Esophagus squamous epithelium (tissue), 5 donors: ENCODE data around the gene HOXB4. TPM values are rescaled to one million over a fixed set of nuclear protein-coding genes. Genes with fewer than 3 reads are reported as not detected.

Experiments
- DNase-seq: peaks from one replicate; lab custom pipeline; 2025; lab: John Stamatoyannopoulos, UW
- H3K27ac ChIP-seq, 4 donors: fragments of 200-600 bp; sonication (generic); one replicate each; pipeline ENCODE4 v1.5.1; 2016 to 2019; ENCODE audit warnings: mild to moderate bottlenecking in 1 of 4
- H3K27me3 ChIP-seq, 4 donors: fragments of 200-600 bp; sonication (generic); 1 replicate in 3 of 4; 2 replicates in 1 of 4; pipeline versions ENCODE4 v1.5.1 to v1.6.0; 2017 to 2021; ENCODE audit warnings: antibody characterized with exemption in 1 of 4
- H3K36me3 ChIP-seq, 3 donors: fragments of 200-600 bp; sonication (generic); one replicate each; pipeline ENCODE4 v1.5.1; 2016 to 2019
- H3K4me1 ChIP-seq, 3 donors: fragments of 200-600 bp; sonication (generic); one replicate each; pipeline ENCODE4 v1.5.1; 2017 to 2019
- H3K4me3 ChIP-seq, 4 donors: fragments of 200-600 bp; sonication (generic); 1 replicate in 3 of 4; 2 replicates in 1 of 4; pipeline ENCODE4 v1.5.1; 2016 to 2019; ENCODE audit warnings: mild to moderate bottlenecking in 2 of 4, moderate library complexity in 1 of 4
- H3K9me3 ChIP-seq, 3 donors: fragments of 200-600 bp; sonication (generic); one replicate each; pipeline ENCODE4 v1.5.1; 2016 to 2019
- POLR2A ChIP-seq, 4 donors: fragments of 450-650 bp; IDR thresholded peaks; one replicate each; pipeline ENCODE4 v1.6.1; 2017; ENCODE audit warnings: antibody characterized with exemption in 4 of 4, mild to moderate bottlenecking in 4 of 4, moderate library complexity in 3 of 4
- WGBS, 2 donors: methylation state at CpG; one replicate each; pipeline ENCODE4 v1.1.5; 2018; 5-methylcytosine and 5-hydroxymethylcytosine counted together
- intact Hi-C: fragments of 100-400 bp; cut with DNase I; formaldehyde crosslinking; loops from one replicate; pipeline ENCODE4 v1.15.0; 2022
- total RNA-seq, 4 donors: library from RNA; depleted of rRNA; stranded (reverse); fragments of >200 nt; gene quantifications; one replicate each; pipeline ENCODE4 v1.1.0, GENCODE V29; 2016
- TF ChIP-seq, protein P1 (sequence below), 6 experiments: fragments of 450-650 bp in 4 of 6; fragments of 200-600 bp in 2 of 6; sonication (generic) in 2 of 6; IDR thresholded peaks; one replicate each; pipeline ENCODE4 v1.5.1; 2016 to 2019; ENCODE audit warnings: antibody characterized with exemption in 6 of 6, mild to moderate bottlenecking in 4 of 6, moderate library complexity in 4 of 6
- donor health status: DM: yes; HTN: yes; CAD: no.

HOXB4 gene
- total RNA-seq, 4 donors from 2014 or later = 0.27 to 2.9 (median 1.8) TPM

DNA sequence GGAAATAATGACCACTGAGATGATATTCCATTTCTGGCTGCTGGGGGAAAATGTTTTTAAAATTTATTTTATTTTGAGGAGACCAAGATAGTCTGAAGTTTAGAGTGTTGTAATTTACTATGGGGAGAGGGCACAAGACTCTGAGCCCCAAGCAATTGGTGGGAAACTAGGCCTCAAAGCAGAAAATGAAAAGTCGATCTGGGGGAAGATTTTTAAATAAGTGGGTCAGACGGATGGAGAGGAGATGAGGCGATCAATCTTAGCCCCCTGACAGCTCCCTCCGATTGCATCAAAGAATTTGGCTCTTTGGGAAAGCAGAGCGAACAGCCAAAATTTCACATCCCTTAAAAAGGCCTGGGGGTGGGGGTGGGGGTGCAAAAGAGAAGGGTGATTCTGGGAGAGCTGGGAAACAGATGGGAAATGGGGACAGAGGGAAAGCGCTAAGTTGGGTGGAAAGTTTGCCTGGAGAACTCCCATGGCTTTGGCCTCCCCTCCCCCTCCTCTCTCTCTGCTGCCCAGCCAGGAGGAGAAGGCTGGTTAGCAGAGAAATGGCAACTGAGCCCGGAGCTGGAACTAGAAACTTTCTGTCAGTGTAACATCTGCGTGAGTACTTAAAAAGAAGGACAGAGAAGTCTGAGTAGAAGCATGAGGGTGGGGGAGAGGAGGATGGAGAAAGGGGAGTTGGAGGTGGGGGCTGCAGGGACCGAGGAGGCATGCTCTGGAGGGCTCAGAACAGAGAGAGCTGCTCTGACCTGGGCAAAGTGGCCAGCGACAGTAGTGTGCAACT lies 31.8 kb downstream of the HOXB4 start:
- DNase-seq = no peak
- peaks cover 0 to 82% (median 0%) of the 10 kb centered on the region in 4 donors for H3K27me3 ChIP-seq
- TF ChIP-seq, protein P1, sequence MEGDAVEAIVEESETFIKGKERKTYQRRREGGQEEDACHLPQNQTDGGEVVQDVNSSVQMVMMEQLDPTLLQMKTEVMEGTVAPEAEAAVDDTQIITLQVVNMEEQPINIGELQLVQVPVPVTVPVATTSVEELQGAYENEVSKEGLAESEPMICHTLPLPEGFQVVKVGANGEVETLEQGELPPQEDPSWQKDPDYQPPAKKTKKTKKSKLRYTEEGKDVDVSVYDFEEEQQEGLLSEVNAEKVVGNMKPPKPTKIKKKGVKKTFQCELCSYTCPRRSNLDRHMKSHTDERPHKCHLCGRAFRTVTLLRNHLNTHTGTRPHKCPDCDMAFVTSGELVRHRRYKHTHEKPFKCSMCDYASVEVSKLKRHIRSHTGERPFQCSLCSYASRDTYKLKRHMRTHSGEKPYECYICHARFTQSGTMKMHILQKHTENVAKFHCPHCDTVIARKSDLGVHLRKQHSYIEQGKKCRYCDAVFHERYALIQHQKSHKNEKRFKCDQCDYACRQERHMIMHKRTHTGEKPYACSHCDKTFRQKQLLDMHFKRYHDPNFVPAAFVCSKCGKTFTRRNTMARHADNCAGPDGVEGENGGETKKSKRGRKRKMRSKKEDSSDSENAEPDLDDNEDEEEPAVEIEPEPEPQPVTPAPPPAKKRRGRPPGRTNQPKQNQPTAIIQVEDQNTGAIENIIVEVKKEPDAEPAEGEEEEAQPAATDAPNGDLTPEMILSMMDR (IDR thresholded peaks at IDR 0.05) = no peak
- no peak for TF ChIP-seq POLR2A (IDR thresholded peaks at IDR 0.05)
- H3K9me3 ChIP-seq = no peaks in the 10 kb centered on the region
- intact Hi-C loops = no loop called here
- H3K27ac ChIP-seq = peak overlapping the region; percentile 91 to 95 (median 92)
- peaks cover 0 to 16% (median 6%) of the 10 kb centered on the region in 3 donors for H3K36me3 ChIP-seq
- H3K4me1 ChIP-seq = peaks cover 7 to 91% (median 40%) of the 10 kb centered on the region in 3 donors
- 37 to 39% methylated on average over 10 of the region's 10 CpGs for WGBS, 2 donors
- H3K4me3 ChIP-seq = peak overlapping the region in 3 of 4 donors; percentile 22 to 56 (median 31)

DNA sequence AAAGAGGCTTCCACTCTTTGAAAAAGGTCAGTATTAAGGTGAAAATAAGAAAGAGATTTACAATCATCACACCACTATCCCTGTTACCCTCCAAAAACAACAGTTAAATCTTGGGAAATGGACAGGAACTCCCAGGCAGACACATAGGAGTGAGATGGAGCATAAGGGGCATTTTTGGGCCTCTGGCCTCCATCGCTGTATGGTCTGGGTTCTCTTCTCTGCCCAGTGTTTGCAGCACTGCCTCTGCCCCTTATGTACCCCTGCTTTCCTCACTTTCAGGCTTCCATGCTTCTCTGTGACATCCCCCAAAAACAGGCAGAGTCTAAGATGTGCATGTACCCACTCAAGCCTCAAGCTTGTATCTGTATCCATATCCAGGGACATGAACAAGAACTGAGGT lies 32.6 kb downstream of the HOXB4 start:
- Histone ChIP-seq H3K4me3 (peak overlapping the region in 1 of 4 donors; percentile 73), H3K27me3 (peaks cover 0 to 79% (median 0%) of the 10 kb centered on the region in 4 donors), H3K4me1 (peaks cover 7 to 91% (median 37%) of the 10 kb centered on the region in 3 donors), H3K27ac (peak overlapping the region; percentile 91 to 95 (median 92)), H3K36me3 (peaks cover 0 to 8% (median 4%) of the 10 kb centered on the region in 3 donors), H3K9me3 (no peaks in the 10 kb centered on the region)
- no peak for DNase-seq
- TF ChIP-seq, protein P1 (IDR thresholded peaks at IDR 0.05) = no peak
- TF ChIP-seq POLR2A (IDR thresholded peaks at IDR 0.05) = no peak
- intact Hi-C loops = no loop called here
- WGBS, 2 donors = 88 to 100% methylated on average over 1 of the region's 1 CpG

DNA sequence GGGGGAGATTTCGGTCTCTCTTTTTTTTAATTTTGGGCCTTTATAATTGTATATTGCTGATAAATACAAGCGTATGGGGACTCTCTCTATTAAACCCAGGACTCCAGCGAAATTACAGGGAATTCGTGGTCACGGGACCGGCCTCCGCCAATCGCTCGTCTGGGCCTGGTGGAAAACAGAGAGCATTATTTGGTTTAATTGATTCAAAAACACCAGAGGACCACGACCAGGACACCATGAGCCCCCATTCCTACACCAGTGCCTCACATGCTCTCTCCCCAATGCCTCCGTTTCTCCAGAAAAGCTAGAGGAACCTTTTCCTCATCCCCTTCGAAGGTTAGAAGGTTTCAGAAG lies 33.2 kb downstream of the HOXB4 start, which contains the start of gene HOXB2:
Gene HOXB2, minus strand, starts transcription at position 88 of the 354 bp plus-strand sequence. CDS start 198 bp downstream, outside the sequence.
- Histone ChIP-seq H3K4me1 (peaks cover 7 to 91% (median 32%) of the 10 kb centered on the region in 3 donors), H3K4me3 (peak within 1 kb of the TSS; percentile 53 to 80 (median 72))
- intact Hi-C loops = no loop called here

DNA sequence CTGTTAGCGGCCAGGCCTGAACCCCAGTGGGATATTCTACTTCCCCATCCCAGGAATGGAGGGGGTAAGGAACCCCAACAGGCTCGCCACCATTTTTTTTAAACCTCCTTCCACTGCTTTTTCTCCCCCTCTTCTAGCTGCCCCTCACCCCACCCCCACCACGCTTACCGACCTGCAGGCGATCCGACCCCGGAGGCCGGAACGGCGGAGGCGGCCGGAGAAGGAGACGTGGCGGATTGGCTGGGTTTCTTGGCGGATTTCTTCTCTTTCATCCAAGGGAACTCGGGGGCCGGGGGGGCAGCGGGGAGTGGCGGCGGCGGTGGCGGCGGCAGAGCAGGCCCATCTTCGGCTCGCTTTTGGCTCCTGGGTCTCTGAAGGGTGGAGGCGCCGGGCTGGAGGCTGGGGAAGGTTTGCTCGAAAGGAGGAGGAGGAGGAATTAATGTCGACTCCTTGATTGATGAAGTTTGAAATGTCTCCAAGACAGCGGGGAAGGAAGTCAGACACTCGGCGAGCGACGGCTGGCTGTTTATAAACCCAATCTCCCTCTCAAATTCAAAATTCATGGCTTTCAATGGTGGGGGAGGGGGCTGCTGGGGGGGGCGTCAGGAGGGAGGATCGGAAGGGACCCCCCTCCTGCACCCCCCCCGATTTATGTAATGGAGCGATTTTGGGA lies 33.7 kb downstream of the HOXB4 start:
- H3K4me1 ChIP-seq = peaks cover 7 to 88% (median 31%) of the 10 kb centered on the region in 3 donors
- intact Hi-C loops = loop anchor here (5.0 kb wide), 1 partner anchor 33 kb away; the partner anchor contains the start of gene HOXB4
- peaks cover 0 to 72% (median 0%) of the 10 kb centered on the region in 4 donors for H3K27me3 ChIP-seq
- TF ChIP-seq, protein P1 (IDR thresholded peaks at IDR 0.05) = no peak
- TF ChIP-seq POLR2A (IDR thresholded peaks at IDR 0.05) = peak in 2 of 4 donors; percentile 35 to 39
- DNase-seq = no peak
- peak overlapping the region; percentile 91 to 95 (median 92) for H3K27ac ChIP-seq
- H3K4me3 ChIP-seq = peak overlapping the region; percentile 53 to 80 (median 72)
- no peaks in the 10 kb centered on the region for H3K9me3 ChIP-seq
- 3 to 10% methylated on average over 7 to 16 of the region's 38 CpGs for WGBS, 2 donors
- H3K36me3 ChIP-seq = no peaks in the 10 kb centered on the region

More for the DNA sequence above, 33.2 kb downstream of the HOXB4 start, which contains the start of gene HOXB2:
- Histone ChIP-seq H3K27me3 (peaks cover 0 to 74% (median 0%) of the 10 kb centered on the region in 4 donors), H3K36me3 (peaks cover 0 to 3% (median 0%) of the 10 kb centered on the region in 3 donors), H3K9me3 (no peaks in the 10 kb centered on the region), H3K27ac (peak within 1 kb of the TSS; percentile 91 to 95 (median 92))
- 40 to 44% methylated on average over 10 to 12 of the region's 12 CpGs for WGBS, 2 donors
- TF ChIP-seq, protein P1 (IDR thresholded peaks at IDR 0.05) = no peak
- no peak for TF ChIP-seq POLR2A (IDR thresholded peaks at IDR 0.05)
- no peak for DNase-seq
